Spleen (tissue), 11 donors: ENCODE results near the gene TEX22. TPM values are rescaled to one million over a fixed set of nuclear protein-coding genes. Genes with fewer than 3 reads are reported as not detected.

Source experiments
- DNase-seq: peaks from one replicate; pipeline ENCODE4 v3.0.0-alpha.2; 2020
- H3K27ac ChIP-seq, 8 donors: fragments of 200-600 bp; sonication (generic) in 7 of 8; 1 replicate in 4 of 8; 2 replicates in 4 of 8; pipeline versions ENCODE4 v1.5.0 to v1.8.0; 2016 to 2021; ENCODE audit warnings: inconsistent platforms in 4 of 8, mild to moderate bottlenecking in 4 of 8, moderate library complexity in 1 of 8
- H3K27me3 ChIP-seq, 7 donors: fragments of 200-600 bp; sonication (generic) in 6 of 7; replicated peaks in 1 of 7; 1 replicate in 4 of 7; 2 replicates in 3 of 7; pipeline versions ENCODE4 v1.5.0 to v1.8.0; 2016 to 2021; ENCODE audit warnings: inconsistent platforms in 3 of 7, mild to moderate bottlenecking in 1 of 7
- H3K36me3 ChIP-seq, 6 donors: fragments of 200-600 bp; sonication (generic) in 5 of 6; 1 replicate in 4 of 6; 2 replicates in 2 of 6; pipeline versions ENCODE4 v1.5.0 to v1.8.0; 2016 to 2021; ENCODE audit warnings: inconsistent platforms in 2 of 6
- H3K4me1 ChIP-seq, 6 donors: fragments of 200-600 bp; sonication (generic) in 5 of 6; 1 replicate in 3 of 6; 2 replicates in 3 of 6; pipeline versions ENCODE4 v1.5.0 to v1.8.0; 2016 to 2021; ENCODE audit warnings: inconsistent platforms in 3 of 6
- H3K4me3 ChIP-seq, 8 donors: fragments of 200-600 bp; sonication (generic) in 7 of 8; 1 replicate in 4 of 8; 2 replicates in 4 of 8; pipeline versions ENCODE4 v1.5.0 to v1.8.0; 2016 to 2021; ENCODE audit warnings: inconsistent platforms in 4 of 8, mild to moderate bottlenecking in 4 of 8, moderate library complexity in 2 of 8
- H3K9me3 ChIP-seq, 8 donors: fragments of 200-600 bp; sonication (generic) in 7 of 8; 1 replicate in 4 of 8; 2 replicates in 4 of 8; pipeline versions ENCODE4 v1.5.0 to v1.8.0; 2016 to 2021; ENCODE audit warnings: inconsistent platforms in 4 of 8
- POLR2A ChIP-seq, 3 donors: fragments of 450-650 bp; IDR thresholded peaks; one replicate each; pipeline ENCODE4 v1.5.1; 2017; ENCODE audit warnings: antibody characterized with exemption in 3 of 3, mild to moderate bottlenecking in 1 of 3
- POLR2AphosphoS5 ChIP-seq, 3 donors: sonication (generic); formaldehyde crosslinking; IDR thresholded peaks; one replicate each; pipeline ENCODE4 v1.5.1; 2017; ENCODE audit warnings: antibody characterized with exemption in 3 of 3
- WGBS, 5 donors: extraction: QIAGEN DNeasy Blood & Tissue Kit in 3 of 5; methylation state at CpG; one replicate each; pipeline versions ENCODE4 v1.1.5 to v1.1.7; 2013 to 2018; 5-methylcytosine and 5-hydroxymethylcytosine counted together
- intact Hi-C: fragments of 100-400 bp; cut with DNase I; formaldehyde crosslinking; loops from one replicate; pipeline ENCODE4 v1.15.0; 2023; ENCODE audit warnings: low total_unique reads
- polyA plus RNA-seq, 3 donors: library from polyadenylated mRNA; stranded (reverse); fragments of 200-250 nt; gene quantifications; one replicate each; pipeline ENCODE4 v1.2.1, GENCODE V29; 2013
- total RNA-seq, 7 donors: library from RNA; depleted of rRNA in 3 of 7; stranded (reverse); fragments of >200 nt in 3 of 7; fragmentation: NEBNext Ultra II Directional in 4 of 7; extraction: Animal tissue kit (Norgen Biotek cat#: 25700) in 4 of 7; gene quantifications; one replicate each; pipeline versions ENCODE4 v1.1.0 to v1.2.1, GENCODE V29; 2016 to 2021
- TF ChIP-seq, protein P1 (sequence below), 11 experiments: fragments of 200-600 bp in 7 of 11; fragments of 450-650 bp in 4 of 11; sonication (generic) in 4 of 11; IDR thresholded peaks in 8 of 11; conservative IDR thresholded peaks in 3 of 11; 1 replicate in 7 of 11; 2 replicates in 4 of 11; pipeline versions ENCODE4 v1.4.0 to v1.8.0; 2016 to 2021; ENCODE audit warnings: antibody characterized with exemption in 11 of 11, inconsistent platforms in 4 of 11, mild to moderate bottlenecking in 1 of 11
- donor health status: healthy with polysubstance abuse.
- donor health status: DM: no; HTN: no; CAD: no; lungs with moderate emphysema.
- donor health status: DM: no; HTN: no; CAD: no.
- donor health status: Bipolar disorder and iron deficiency.
- donor health status: healthy.
- donor health status: DM: no; HTN: no; CAD: no.
- donor health status: DM: yes; HTN: yes; CAD: no.

Gene TEX22
- total and polyA plus RNA-seq, 10 donors: 0.33 to 5.3 (median 1.0) TPM

DNA sequence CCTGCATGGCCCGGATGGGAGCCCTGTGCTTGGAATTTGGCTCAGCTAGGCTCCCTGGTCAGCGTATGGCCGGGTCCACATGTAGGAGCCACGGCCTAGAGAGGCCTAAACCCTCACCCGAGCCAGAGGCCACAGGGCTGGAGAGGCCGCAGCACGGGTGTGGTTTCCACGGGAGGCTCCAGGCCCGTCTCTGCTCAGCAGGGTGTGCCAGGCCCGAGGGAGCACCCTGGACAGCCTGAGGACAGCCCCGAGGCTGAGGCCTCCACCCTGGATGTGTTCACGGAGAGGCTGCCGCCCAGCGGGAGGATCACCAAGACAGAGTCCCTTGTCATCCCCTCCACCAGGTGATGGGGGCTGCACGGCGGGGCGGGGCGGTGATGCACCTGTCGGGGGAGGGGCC is 17.6 kb upstream of the TEX22 start:
- no peak overlapping the region for H3K27ac ChIP-seq
- H3K9me3 ChIP-seq: no peaks in the 10 kb centered on the region
- DNase-seq: no peak
- peaks cover 0 to 10% (median 0%) of the 10 kb centered on the region in 6 donors for H3K4me1 ChIP-seq
- H3K27me3 ChIP-seq: no peaks in the 10 kb centered on the region
- 88 to 96% (median 93%) methylated on average over 5 to 19 of the region's 19 CpGs for WGBS, 5 donors
- intact Hi-C loops: no loop called here
- TF ChIP-seq, protein P1, sequence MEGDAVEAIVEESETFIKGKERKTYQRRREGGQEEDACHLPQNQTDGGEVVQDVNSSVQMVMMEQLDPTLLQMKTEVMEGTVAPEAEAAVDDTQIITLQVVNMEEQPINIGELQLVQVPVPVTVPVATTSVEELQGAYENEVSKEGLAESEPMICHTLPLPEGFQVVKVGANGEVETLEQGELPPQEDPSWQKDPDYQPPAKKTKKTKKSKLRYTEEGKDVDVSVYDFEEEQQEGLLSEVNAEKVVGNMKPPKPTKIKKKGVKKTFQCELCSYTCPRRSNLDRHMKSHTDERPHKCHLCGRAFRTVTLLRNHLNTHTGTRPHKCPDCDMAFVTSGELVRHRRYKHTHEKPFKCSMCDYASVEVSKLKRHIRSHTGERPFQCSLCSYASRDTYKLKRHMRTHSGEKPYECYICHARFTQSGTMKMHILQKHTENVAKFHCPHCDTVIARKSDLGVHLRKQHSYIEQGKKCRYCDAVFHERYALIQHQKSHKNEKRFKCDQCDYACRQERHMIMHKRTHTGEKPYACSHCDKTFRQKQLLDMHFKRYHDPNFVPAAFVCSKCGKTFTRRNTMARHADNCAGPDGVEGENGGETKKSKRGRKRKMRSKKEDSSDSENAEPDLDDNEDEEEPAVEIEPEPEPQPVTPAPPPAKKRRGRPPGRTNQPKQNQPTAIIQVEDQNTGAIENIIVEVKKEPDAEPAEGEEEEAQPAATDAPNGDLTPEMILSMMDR (IDR thresholded peaks at IDR 0.05 in 8 of 11, conservative IDR thresholded peaks at IDR 0.05 in 3 of 11): no peak
- TF ChIP-seq POLR2A (IDR thresholded peaks at IDR 0.05) (no peak), POLR2AphosphoS5 (IDR thresholded peaks at IDR 0.05) (no peak)
- no peak overlapping the region for H3K4me3 ChIP-seq
- H3K36me3 ChIP-seq: peaks cover 0 to 71% (median 50%) of the 10 kb centered on the region in 6 donors

DNA sequence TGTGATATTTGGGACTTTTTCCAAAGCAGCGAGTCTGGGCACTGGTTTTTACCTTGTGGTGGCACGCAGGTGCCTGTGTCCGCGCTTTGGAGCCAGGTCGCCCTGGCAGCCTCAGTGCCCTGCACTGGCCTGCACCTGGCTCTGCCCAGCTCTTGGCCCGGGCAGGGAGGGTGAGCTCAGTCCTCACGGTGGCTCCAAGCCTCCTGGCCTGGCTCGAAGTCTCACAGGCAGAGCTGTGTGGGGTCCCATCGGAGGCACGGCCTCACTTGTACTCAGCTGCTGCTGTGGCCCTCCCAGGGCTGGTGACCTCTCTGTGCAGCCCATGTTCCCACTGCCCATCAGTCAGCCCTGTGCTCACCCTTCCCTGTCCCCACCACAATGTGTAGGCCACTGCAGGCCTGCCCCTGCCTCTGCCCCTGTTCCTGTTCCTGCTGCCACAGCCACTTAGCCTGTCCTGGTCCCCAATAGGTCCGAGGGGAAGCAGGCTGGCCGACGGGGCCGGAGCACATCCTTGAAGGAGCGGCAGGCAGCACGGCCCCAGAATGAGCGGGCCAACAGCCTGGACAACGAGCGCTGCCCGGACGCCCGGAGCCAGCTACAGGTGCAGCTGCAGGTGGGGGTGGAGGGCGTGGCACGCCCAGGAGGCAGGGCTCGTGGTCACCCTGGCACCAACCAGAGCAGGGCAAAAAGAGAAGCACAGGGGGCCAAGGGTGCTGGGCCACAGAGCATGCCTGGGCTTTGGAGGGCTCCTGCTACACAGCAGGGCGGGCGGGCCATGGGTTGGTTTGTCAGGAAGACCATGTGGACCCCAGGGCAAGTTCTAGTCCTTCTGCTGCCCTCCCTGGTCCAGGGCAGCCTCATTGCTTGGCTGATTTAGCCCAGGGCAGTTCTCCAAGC is 16.6 kb upstream of the TEX22 start:
- Histone ChIP-seq H3K4me1 (peaks cover 0 to under 1% (median 0%) of the 10 kb centered on the region in 6 donors), H3K9me3 (no peaks in the 10 kb centered on the region), H3K4me3 (no peak overlapping the region), H3K27ac (no peak overlapping the region), H3K27me3 (no peaks in the 10 kb centered on the region), H3K36me3 (peaks cover 0 to 80% (median 55%) of the 10 kb centered on the region in 6 donors)
- 89 to 96% (median 91%) methylated on average over 11 to 27 of the region's 27 CpGs for WGBS, 5 donors
- TF ChIP-seq, protein P1 (IDR thresholded peaks at IDR 0.05 in 8 of 11, conservative IDR thresholded peaks at IDR 0.05 in 3 of 11): no peak
- TF ChIP-seq POLR2AphosphoS5 (IDR thresholded peaks at IDR 0.05): no peak
- no peak for TF ChIP-seq POLR2A (IDR thresholded peaks at IDR 0.05)
- no peak for DNase-seq
- intact Hi-C loops: no loop called here

GRCh38 chr14:105382343-105383082 is 15.8 kb upstream of the TEX22 start:
- Histone ChIP-seq H3K9me3 (no peaks in the 10 kb centered on the region), H3K4me3 (no peak overlapping the region), H3K27ac (no peak overlapping the region), H3K36me3 (peaks cover 0 to 88% (median 63%) of the 10 kb centered on the region in 6 donors), H3K4me1 (peaks cover 0 to 2% (median 0%) of the 10 kb centered on the region in 6 donors), H3K27me3 (no peaks in the 10 kb centered on the region)
- 92 to 97% (median 94%) methylated on average over 19 to 26 of the region's 26 CpGs for WGBS, 5 donors
- peak; percentile 59 for DNase-seq
- intact Hi-C loops: no loop called here
- TF ChIP-seq POLR2A (IDR thresholded peaks at IDR 0.05): no peak
- TF ChIP-seq, protein P1 (IDR thresholded peaks at IDR 0.05 in 8 of 11, conservative IDR thresholded peaks at IDR 0.05 in 3 of 11): no peak
- no peak for TF ChIP-seq POLR2AphosphoS5 (IDR thresholded peaks at IDR 0.05)
